NCI-H1105 (cell line): ENCODE measurements around the gene MORN1.

Experiments
- DNase-seq: peaks from one replicate; lab custom pipeline; 2025; lab: John Stamatoyannopoulos, UW

MORN1 gene

DNA sequence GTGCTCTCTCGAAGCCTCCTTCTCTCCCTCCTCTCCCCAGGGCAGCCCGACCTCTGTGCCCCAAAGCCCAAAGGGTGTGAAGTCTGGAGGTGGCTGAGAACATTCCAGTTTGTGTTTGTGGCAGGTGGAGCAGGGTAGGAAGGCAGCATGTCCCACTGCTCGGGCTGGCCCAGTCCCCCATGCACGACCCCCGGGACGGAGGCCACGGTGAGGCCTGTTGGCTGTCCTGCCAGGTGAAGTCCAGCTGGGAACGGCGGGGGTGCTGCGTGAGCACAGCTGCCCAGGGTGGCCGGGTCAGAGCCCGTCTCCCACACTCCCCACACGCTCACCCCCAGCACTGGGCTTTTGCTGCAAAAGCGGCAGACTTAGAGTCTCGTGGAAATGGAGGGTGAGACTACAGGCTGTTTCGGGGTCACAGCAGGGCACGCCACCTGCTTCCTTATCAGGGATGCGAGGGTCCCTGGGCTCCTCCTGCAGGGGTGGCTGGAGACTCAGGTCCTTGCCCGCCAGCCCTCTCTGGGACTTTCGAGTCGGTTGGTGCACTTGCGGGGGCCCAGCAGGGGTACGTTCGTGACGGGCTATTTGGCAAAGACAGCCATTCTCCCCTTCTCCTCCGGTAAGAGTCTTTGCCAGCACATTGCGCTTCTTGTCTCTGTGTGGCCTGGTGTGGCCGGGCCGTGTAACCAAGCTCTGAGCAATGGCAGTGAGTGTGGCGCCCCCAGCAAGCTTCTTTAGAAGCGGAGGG, 40.3 kb downstream of the MORN1 start:
- no peak for DNase-seq

GRCh38 chr1:2350501-2350900, 40.9 kb downstream of the MORN1 start:
- no peak for DNase-seq

GRCh38 chr1:2349806-2350205, 41.5 kb downstream of the MORN1 start:
- no peak for DNase-seq

GRCh38 chr1:2348346-2349325, 42.7 kb downstream of the MORN1 start:
- DNase-seq, result no peak

DNA sequence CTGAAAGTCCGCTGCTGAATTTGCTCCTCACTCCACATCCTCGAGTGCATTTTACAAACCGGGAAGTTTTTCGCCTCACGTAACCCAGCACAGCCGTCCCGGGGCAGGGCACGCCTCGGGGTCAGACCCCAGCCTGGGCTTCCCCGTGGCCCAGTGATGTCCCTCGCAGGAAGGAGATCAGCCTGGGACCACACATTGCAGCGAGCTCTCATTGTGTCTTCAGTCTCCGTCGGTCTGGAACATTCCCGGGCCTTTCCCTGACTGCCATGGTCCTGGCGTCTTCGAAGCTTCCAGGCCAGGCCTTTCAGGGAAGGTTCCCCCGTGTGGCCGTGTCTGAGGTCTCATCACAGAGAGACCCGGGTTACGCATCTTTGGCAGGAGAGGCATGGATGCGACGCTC, 43.5 kb downstream of the MORN1 start:
- no peak for DNase-seq

- DNase-seq, result no peak
These were observed 44.0 kb downstream of the MORN1 start for GRCh38 chr1:2347409-2347785.

- no peak for DNase-seq
These were observed 44.5 kb downstream of the MORN1 start for GRCh38 chr1:2346691-2347408.

GRCh38 chr1:2345297-2346075, 45.9 kb downstream of the MORN1 start:
- DNase-seq, result no peak

DNA sequence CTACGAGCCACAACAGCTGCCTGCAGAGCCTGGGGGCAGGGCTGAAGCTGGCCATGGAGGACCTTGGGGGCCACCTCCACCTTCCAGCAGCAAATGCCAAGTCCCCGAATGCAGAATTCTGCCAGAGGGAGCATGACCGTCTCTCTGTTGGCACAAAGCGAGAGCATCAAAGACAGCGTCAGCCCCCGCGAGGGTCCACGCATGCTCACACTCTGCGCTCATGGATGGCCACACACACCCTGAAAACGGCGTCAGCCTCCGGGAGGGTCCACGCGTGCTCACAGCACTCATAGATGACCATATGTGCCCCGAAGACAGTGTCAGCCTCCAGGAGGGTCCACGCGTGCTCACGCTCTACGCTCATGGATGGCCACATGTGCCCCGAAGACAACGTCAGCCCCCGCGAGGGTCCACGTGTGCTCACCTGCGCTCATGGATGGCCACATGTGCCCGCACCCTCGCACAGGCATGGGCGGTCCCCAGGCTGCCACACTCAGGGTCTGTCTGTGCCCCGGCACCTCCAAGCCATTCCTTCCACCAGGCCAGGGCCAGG, 46.5 kb downstream of the MORN1 start:
- no peak for DNase-seq

DNA sequence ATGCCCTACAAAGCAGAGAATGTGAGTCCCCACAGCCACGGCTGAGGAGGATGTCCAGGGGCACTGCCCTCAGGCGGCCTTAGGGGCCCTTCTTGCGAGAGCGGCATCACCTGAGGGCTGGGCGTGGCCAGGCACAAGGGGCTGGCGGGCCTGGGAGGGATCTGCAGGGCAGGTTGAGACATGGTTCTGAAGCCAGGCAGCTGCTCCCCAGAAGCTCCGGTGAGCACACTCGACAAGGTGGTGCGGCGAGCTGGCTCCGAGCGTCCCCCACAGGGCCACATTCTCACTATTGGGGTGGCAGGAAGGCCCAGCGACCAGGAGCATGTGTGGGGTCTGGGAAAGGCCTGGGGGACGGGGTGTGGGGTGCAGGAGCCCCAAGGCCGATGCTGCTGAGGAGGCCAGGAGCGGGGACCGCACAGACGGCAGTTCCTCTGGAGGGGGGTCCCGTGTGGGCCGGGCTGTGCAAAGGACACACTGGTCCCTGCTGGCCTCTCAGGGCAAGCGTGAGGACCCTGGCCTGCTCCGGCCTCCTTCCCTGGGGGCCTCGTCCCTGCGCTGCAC, 47.2 kb downstream of the MORN1 start:
- DNase-seq, result no peak

GRCh38 chr1:2343023-2343935, 48.1 kb downstream of the MORN1 start:
- DNase-seq, result no peak

DNA sequence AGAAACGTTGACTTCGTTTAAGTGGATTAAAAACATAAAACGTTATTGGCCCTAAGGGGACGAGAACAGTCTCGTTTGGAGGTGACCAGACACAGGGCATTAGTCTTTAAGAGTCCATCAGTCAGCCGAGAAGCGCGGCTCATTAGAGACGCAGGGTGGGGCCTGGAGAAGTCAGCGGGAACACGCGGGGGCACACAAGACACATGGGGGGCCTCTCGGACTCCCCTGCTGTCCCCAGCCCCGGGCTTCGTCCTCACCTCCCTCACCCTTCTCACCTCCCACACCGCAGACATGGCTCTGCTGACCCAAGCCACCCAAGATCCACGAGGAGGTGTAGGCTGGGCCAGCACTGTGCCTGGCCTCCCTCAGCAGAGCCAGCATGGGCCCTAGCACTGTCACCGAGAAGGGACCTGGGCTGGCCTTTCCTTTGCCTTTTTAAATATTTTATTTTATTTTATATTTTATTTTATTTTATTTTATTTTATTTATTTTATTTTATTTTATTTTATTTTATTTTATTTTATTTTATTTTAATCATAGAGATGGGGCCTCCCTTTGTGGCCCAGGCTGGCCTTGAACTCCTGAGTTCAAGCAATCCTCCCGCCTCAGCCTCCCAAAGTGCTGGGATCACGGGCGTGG, 48.9 kb downstream of the MORN1 start:
- no peak for DNase-seq

- no peak for DNase-seq
These were observed 49.5 kb downstream of the MORN1 start for GRCh38 chr1:2341706-2342383.

- DNase-seq, result no peak
These were observed 50.5 kb downstream of the MORN1 start for GRCh38 chr1:2340918-2341254.

GRCh38 chr1:2340086-2340917, 51.1 kb downstream of the MORN1 start:
- DNase-seq, result no peak

DNA sequence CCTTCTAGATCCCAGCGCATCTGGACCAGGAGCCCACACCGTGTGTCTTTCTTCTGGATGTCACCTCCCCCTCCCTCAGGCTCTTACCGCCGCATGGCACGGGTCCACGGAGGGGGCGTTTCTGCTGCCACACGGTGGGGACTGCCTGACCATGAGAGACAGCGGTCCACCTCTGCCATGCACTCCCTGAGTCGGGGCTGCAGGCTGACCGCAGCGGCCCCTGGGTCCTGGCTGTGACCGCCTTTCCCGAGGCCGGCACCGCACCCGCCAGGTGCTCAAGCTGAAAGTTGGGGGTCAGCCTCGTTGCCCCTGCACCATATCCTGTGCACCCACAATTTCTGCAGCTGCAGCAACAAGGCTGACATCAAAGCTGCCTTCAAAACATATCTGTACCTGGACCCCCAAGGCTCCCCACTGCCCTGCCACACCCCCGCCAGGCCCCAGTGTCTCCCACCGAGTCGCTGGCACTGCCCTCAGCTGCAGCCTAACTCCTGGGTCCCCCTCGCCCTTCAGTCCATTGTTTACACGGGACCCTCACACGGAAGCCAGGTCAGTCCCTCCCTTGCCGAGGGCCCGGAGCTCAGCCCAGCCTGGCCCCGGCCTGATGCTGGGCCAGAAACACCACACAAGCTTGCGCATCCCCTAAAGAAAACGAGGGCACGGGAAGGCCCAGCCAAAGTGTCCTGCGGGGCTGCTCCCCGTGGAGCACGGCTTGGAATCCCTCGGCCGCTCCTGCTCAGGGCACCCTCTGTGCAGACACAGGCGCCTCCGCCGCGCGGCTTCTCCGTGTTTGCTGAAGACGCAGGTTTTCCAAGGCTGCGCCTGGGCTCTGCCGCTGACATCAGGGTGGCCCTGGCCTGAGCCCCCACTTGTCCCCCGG, 51.9 kb downstream of the MORN1 start:
- DNase-seq, result no peak

- no peak for DNase-seq
These were observed 53.9 kb downstream of the MORN1 start for GRCh38 chr1:2337501-2337900.
